ENCODE data around the gene TRIM67. TPM values are rescaled to one million over a fixed set of nuclear protein-coding genes. Genes with fewer than 3 reads are reported as not detected.

TRIM67 gene
- total RNA-seq, 4 donors from 2014 or later: 0.21 to 0.38 TPM; not detected in 2

GRCh38 chr1:231201375-231201978 is 39.6 kb downstream of the TRIM67 start:
- Histone ChIP-seq H3K27ac (no peak overlapping the region), H3K4me1 (no peaks in the 10 kb centered on the region), H3K27me3 (peaks cover 53% of the 10 kb centered on the region), H3K4me3 (no peak overlapping the region), H3K9me3 (no peaks in the 10 kb centered on the region), H3K36me3 (no peaks in the 10 kb centered on the region)
- TF ChIP-seq EP300 (IDR thresholded peaks at IDR 0.05) (no peak), CTCF (IDR thresholded peaks at IDR 0.05) (no peak), POLR2A (IDR thresholded peaks at IDR 0.05) (no peak), POLR2AphosphoS5 (IDR thresholded peaks at IDR 0.05) (no peak)
- WGBS: 72% methylated on average over 16 of the region's 16 CpGs
- no peak for DNase-seq (ENCODE audit: low spot score in 2 of 2)

- peaks cover 50% of the 10 kb centered on the region for H3K27me3 ChIP-seq
- H3K27ac ChIP-seq: no peak overlapping the region
- H3K9me3 ChIP-seq: no peaks in the 10 kb centered on the region
- no peak overlapping the region for H3K4me3 ChIP-seq
- no peaks in the 10 kb centered on the region for H3K4me1 ChIP-seq
- H3K36me3 ChIP-seq: no peaks in the 10 kb centered on the region
- DNase-seq (ENCODE audit: low spot score in 2 of 2): no peak
- 65% methylated on average over 5 of the region's 5 CpGs for WGBS
- no peak for TF ChIP-seq POLR2AphosphoS5 (IDR thresholded peaks at IDR 0.05)
- no peak for TF ChIP-seq CTCF (IDR thresholded peaks at IDR 0.05)
- no peak for TF ChIP-seq POLR2A (IDR thresholded peaks at IDR 0.05)
- no peak for TF ChIP-seq EP300 (IDR thresholded peaks at IDR 0.05)
Measured at GRCh38 chr1:231201979-231202633, 40.2 kb downstream of the TRIM67 start.

GRCh38 chr1:231203259-231204057 is 41.6 kb downstream of the TRIM67 start:
- WGBS: 73% methylated on average over 8 of the region's 21 CpGs
- H3K36me3 ChIP-seq: no peaks in the 10 kb centered on the region
- H3K27me3 ChIP-seq: peaks cover 42% of the 10 kb centered on the region
- no peaks in the 10 kb centered on the region for H3K4me1 ChIP-seq
- H3K9me3 ChIP-seq: no peaks in the 10 kb centered on the region
- TF ChIP-seq CTCF (IDR thresholded peaks at IDR 0.05) (no peak), POLR2A (IDR thresholded peaks at IDR 0.05) (no peak), EP300 (IDR thresholded peaks at IDR 0.05) (no peak), POLR2AphosphoS5 (IDR thresholded peaks at IDR 0.05) (no peak)
- no peak overlapping the region for H3K27ac ChIP-seq
- no peak overlapping the region for H3K4me3 ChIP-seq
- DNase-seq (ENCODE audit: low spot score in 2 of 2): no peak

GRCh38 chr1:231206856-231207255 is 45.0 kb downstream of the TRIM67 start:
- H3K4me1 ChIP-seq: peaks cover 3% of the 10 kb centered on the region
- H3K36me3 ChIP-seq: no peaks in the 10 kb centered on the region
- H3K27ac ChIP-seq: no peak overlapping the region
- TF ChIP-seq EP300 (IDR thresholded peaks at IDR 0.05): no peak
- TF ChIP-seq POLR2A (IDR thresholded peaks at IDR 0.05): no peak
- no peak for TF ChIP-seq POLR2AphosphoS5 (IDR thresholded peaks at IDR 0.05)
- TF ChIP-seq CTCF (IDR thresholded peaks at IDR 0.05): no peak
- 64% methylated on average over 3 of the region's 8 CpGs for WGBS
- no peak for DNase-seq (ENCODE audit: low spot score in 2 of 2)
- H3K27me3 ChIP-seq: peaks cover 16% of the 10 kb centered on the region
- H3K9me3 ChIP-seq: no peaks in the 10 kb centered on the region
- no peak overlapping the region for H3K4me3 ChIP-seq

- H3K4me3 ChIP-seq: no peak overlapping the region
- WGBS: 80% methylated on average over 3 of the region's 3 CpGs
- DNase-seq (ENCODE audit: low spot score in 2 of 2): no peak
- H3K36me3 ChIP-seq: no peaks in the 10 kb centered on the region
- H3K27me3 ChIP-seq: peaks cover 10% of the 10 kb centered on the region
- TF ChIP-seq POLR2AphosphoS5 (IDR thresholded peaks at IDR 0.05): no peak
- no peak for TF ChIP-seq EP300 (IDR thresholded peaks at IDR 0.05)
- no peak for TF ChIP-seq CTCF (IDR thresholded peaks at IDR 0.05)
- TF ChIP-seq POLR2A (IDR thresholded peaks at IDR 0.05): no peak
- no peaks in the 10 kb centered on the region for H3K9me3 ChIP-seq
- H3K4me1 ChIP-seq: peaks cover 3% of the 10 kb centered on the region
- no peak overlapping the region for H3K27ac ChIP-seq
Measured at GRCh38 chr1:231207437-231207836, 45.6 kb downstream of the TRIM67 start.
